ENCODE results near the gene CPA3. TPM values are rescaled to one million over a fixed set of nuclear protein-coding genes. Genes with fewer than 3 reads are reported as not detected.

Gene CPA3
- total and polyA plus RNA-seq, 2 experiments from 2014 or later, result not detected

DNA sequence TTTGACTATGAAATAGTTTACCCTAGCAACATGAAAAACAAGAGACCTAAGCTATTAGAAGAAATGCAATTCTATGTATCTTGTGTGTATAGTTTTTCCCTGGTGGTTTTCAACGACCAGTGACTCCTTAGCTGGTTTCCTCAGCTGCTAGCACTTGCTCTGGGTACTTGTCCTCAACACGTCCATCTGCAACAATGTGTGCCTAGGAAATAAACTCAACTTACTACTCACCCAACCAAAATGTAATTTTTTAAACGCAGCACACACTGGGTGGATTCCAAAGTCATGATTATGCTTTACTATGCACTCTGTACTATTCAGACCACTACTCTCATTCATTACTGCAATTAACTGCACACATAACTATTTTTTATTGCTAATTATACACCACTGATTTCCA, 31.0 kb downstream of the CPA3 start:
- no peaks in the 10 kb centered on the region for H4K20me1 ChIP-seq (ENCODE audit: insufficient read depth)
- H3K27me3 ChIP-seq (replicated peaks; ENCODE audit: insufficient read depth), result no peaks in the 10 kb centered on the region
- DNase-seq, result no peak
- H3K27ac ChIP-seq, result no peak overlapping the region
- H3K79me2 ChIP-seq (ENCODE audit: insufficient read depth), result no peaks in the 10 kb centered on the region
- in situ Hi-C loops (cut with MboI), result no loop called here
- no peak overlapping the region for H3K4me2 ChIP-seq (ENCODE audit: unreplicated experiment)
- H2AFZ ChIP-seq, result no peak overlapping the region
- no peaks in the 10 kb centered on the region for H3K9me3 ChIP-seq (ENCODE audit: low read depth)
- H3K4me1 ChIP-seq (ENCODE audit: insufficient read depth), result peaks cover under 1% of the 10 kb centered on the region; the same call in 1 of the 2 replicates
- H3F3A ChIP-seq (ENCODE audit: insufficient read depth), result peaks cover 3% of the 10 kb centered on the region
- no peaks in the 10 kb centered on the region for H3K36me3 ChIP-seq (ENCODE audit: low read depth)
- H3K9ac ChIP-seq, result no peak overlapping the region
- TF ChIP-seq EZH2 (IDR thresholded peaks at IDR 0.05; ENCODE audit: insufficient read depth, poor library complexity, severe bottlenecking) (no peak), EZH2phosphoT487 (IDR thresholded peaks at IDR 0.05; ENCODE audit: insufficient read depth, low read depth) (no peak)
- WGBS, 2 experiments (ENCODE audit: low coverage in 1 of 2, low lambda C conversion rate in 2 of 2, missing lambda C conversion rate in 2 of 2), result 72 to 75% methylated on average over 3 of the region's 3 CpGs
- no peak overlapping the region for H3K4me3 ChIP-seq
- H3K9me2 ChIP-seq (ENCODE audit: insufficient read depth), result no peaks in the 10 kb centered on the region

DNA sequence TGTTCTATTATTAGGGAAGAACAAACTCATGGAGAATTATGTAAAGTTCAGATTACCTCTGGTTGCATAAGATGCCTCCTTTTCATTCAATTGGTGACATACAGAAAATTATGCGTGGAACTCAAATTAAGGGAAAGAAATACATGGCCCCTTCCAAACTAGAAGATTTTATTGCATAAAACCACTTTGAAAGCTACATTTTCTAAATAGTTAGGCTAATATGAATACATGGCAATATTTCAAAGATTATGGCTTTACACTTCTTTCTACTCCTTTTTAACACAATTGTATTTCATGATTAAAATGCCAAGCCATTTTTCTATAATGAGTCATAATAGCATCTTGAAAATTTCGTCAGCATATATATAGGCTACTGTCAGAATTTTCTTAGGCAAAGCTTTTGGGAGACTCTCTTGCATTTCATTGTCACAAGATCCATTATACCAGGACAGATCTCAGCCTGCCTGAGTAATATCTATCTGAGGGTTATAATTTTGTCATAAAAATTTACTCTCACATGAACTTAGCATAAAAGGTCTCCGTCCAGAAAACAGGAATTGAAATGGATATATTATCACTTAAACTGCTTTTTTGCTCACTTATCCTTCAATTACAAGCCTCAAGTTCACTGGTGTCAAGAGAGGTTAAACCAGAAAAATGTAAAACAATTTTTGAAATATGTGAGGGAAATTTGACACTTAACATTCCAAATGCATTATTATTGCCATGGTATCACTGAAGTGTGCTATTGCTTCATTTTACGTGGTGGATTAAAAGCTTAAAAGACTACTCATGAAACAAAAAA, 37.1 kb downstream of the CPA3 start:
- 0 out of 2 replicates have a peak, but pooled peaks have one; percentile 56 for TF ChIP-seq EZH2phosphoT487 (IDR thresholded peaks at IDR 0.05; ENCODE audit: insufficient read depth, low read depth)
- TF ChIP-seq EZH2 (IDR thresholded peaks at IDR 0.05; ENCODE audit: insufficient read depth, poor library complexity, severe bottlenecking), result no peak
- peaks cover 27% of the 10 kb centered on the region for H3K4me1 ChIP-seq (ENCODE audit: insufficient read depth)
- H3K4me3 ChIP-seq, result peak overlapping the region; percentile 47
- in situ Hi-C loops (cut with MboI), result no loop called here
- H4K20me1 ChIP-seq (ENCODE audit: insufficient read depth), result no peaks in the 10 kb centered on the region
- DNase-seq, result peak; percentile 75
- H3K79me2 ChIP-seq (ENCODE audit: insufficient read depth), result no peaks in the 10 kb centered on the region
- H3K27me3 ChIP-seq (replicated peaks; ENCODE audit: insufficient read depth), result no peaks in the 10 kb centered on the region
- no peaks in the 10 kb centered on the region for H3K9me2 ChIP-seq (ENCODE audit: insufficient read depth)
- H2AFZ ChIP-seq, result no peak overlapping the region
- H3K36me3 ChIP-seq (ENCODE audit: low read depth), result no peaks in the 10 kb centered on the region
- no peaks in the 10 kb centered on the region for H3K9me3 ChIP-seq (ENCODE audit: low read depth)
- H3K4me2 ChIP-seq (ENCODE audit: unreplicated experiment), result peak overlapping the region; percentile 66
- H3F3A ChIP-seq (ENCODE audit: insufficient read depth), result peaks cover 27% of the 10 kb centered on the region
- peak overlapping the region; percentile 54 for H3K9ac ChIP-seq
- 28% methylated on average over 4 of the region's 4 CpGs for WGBS, 2 experiments (ENCODE audit: low coverage in 1 of 2, low lambda C conversion rate in 2 of 2, missing lambda C conversion rate in 2 of 2)
- peak overlapping the region; percentile 90 for H3K27ac ChIP-seq

DNA sequence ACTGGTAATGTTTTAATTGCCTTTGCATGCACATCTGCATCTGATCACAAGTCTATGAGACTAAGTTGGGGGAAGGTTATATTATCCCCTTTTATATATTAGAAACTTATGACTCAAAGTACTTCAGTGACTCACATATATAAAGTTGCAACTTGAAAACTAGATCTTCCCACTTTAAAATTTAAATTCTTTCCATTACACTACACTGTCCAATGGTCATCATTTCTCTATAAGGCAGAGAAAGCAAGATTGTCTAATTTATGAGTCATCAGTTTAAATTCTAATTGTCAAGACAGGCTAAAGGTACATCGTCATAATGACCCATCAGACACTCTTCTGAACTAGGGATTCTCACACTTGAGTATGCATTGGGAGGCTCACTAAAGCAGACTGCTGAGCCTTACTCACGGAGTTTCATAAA, 37.9 kb downstream of the CPA3 start:
- H3K27me3 ChIP-seq (replicated peaks; ENCODE audit: insufficient read depth), result no peaks in the 10 kb centered on the region
- no peaks in the 10 kb centered on the region for H3K9me2 ChIP-seq (ENCODE audit: insufficient read depth)
- H3K4me2 ChIP-seq (ENCODE audit: unreplicated experiment), result peak overlapping the region; percentile 66
- no peaks in the 10 kb centered on the region for H3K79me2 ChIP-seq (ENCODE audit: insufficient read depth)
- no peak overlapping the region for H2AFZ ChIP-seq
- WGBS, 2 experiments (ENCODE audit: low coverage in 1 of 2, low lambda C conversion rate in 2 of 2, missing lambda C conversion rate in 2 of 2), result 40 to 45% methylated on average over 2 of the region's 2 CpGs
- H3F3A ChIP-seq (ENCODE audit: insufficient read depth), result peaks cover 27% of the 10 kb centered on the region
- H3K4me3 ChIP-seq, result peak overlapping the region; percentile 47
- peaks cover 27% of the 10 kb centered on the region for H3K4me1 ChIP-seq (ENCODE audit: insufficient read depth)
- in situ Hi-C loops (cut with MboI), result no loop called here
- peak overlapping the region; percentile 54 for H3K9ac ChIP-seq
- DNase-seq, result peak; percentile 75
- no peaks in the 10 kb centered on the region for H3K9me3 ChIP-seq (ENCODE audit: low read depth)
- H3K36me3 ChIP-seq (ENCODE audit: low read depth), result no peaks in the 10 kb centered on the region
- TF ChIP-seq EZH2phosphoT487 (IDR thresholded peaks at IDR 0.05; ENCODE audit: insufficient read depth, low read depth) (no peak), EZH2 (IDR thresholded peaks at IDR 0.05; ENCODE audit: insufficient read depth, poor library complexity, severe bottlenecking) (no peak)
- peak overlapping the region; percentile 90 for H3K27ac ChIP-seq
- H4K20me1 ChIP-seq (ENCODE audit: insufficient read depth), result no peaks in the 10 kb centered on the region

DNA sequence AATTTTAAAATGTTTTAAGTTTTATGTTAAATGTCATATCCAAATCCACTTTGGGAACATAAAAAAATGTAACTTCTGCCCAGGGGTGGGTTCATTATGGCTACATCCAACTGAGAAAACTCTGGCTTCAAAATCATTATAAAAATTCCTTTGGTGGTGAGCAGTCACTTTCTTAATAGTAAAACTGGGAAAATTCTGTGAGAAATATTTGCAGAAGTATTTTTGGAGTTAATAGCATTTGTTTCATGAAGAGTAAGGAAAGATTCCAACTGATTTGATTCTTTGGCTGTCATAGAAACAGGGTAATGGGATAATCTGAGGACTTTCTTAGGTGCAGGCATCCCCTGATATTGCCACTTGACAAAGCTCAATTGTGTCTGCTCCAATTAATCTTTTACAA, 38.8 kb downstream of the CPA3 start:
- Histone ChIP-seq H4K20me1 (ENCODE audit: insufficient read depth) (no peaks in the 10 kb centered on the region), H3K4me2 (ENCODE audit: unreplicated experiment) (no peak overlapping the region), H3F3A (ENCODE audit: insufficient read depth) (peaks cover 27% of the 10 kb centered on the region), H3K4me3 (no peak overlapping the region), H2AFZ (no peak overlapping the region), H3K27me3 (replicated peaks; ENCODE audit: insufficient read depth) (no peaks in the 10 kb centered on the region), H3K27ac (no peak overlapping the region), H3K9me2 (ENCODE audit: insufficient read depth) (no peaks in the 10 kb centered on the region), H3K36me3 (ENCODE audit: low read depth) (no peaks in the 10 kb centered on the region), H3K79me2 (ENCODE audit: insufficient read depth) (no peaks in the 10 kb centered on the region), H3K9me3 (ENCODE audit: low read depth) (no peaks in the 10 kb centered on the region), H3K9ac (no peak overlapping the region), H3K4me1 (ENCODE audit: insufficient read depth) (peaks cover 27% of the 10 kb centered on the region)
- in situ Hi-C loops (cut with MboI), result no loop called here
- TF ChIP-seq EZH2phosphoT487 (IDR thresholded peaks at IDR 0.05; ENCODE audit: insufficient read depth, low read depth) (no peak), EZH2 (IDR thresholded peaks at IDR 0.05; ENCODE audit: insufficient read depth, poor library complexity, severe bottlenecking) (no peak)
- DNase-seq, result no peak

Measured in GM23248 (cell line).